Vagina (tissue), 2 donors: ENCODE data around the gene RELL1.

ENCODE experiments used
- POLR2A ChIP-seq, 2 donors: fragments of 450-650 bp; IDR thresholded peaks; one replicate each; pipeline ENCODE4 v1.6.1; 2017; ENCODE audit warnings: antibody characterized with exemption in 2 of 2, mild to moderate bottlenecking in 2 of 2, moderate library complexity in 2 of 2
- POLR2AphosphoS5 ChIP-seq, 2 donors: sonication (generic); formaldehyde crosslinking; IDR thresholded peaks; one replicate each; pipeline ENCODE4 v1.9.0; 2017; ENCODE audit warnings: antibody characterized with exemption in 2 of 2, mild to moderate bottlenecking in 2 of 2, low read depth in 1 of 2; ENCODE audit not compliant: insufficient read depth in 1 of 2

DNA sequence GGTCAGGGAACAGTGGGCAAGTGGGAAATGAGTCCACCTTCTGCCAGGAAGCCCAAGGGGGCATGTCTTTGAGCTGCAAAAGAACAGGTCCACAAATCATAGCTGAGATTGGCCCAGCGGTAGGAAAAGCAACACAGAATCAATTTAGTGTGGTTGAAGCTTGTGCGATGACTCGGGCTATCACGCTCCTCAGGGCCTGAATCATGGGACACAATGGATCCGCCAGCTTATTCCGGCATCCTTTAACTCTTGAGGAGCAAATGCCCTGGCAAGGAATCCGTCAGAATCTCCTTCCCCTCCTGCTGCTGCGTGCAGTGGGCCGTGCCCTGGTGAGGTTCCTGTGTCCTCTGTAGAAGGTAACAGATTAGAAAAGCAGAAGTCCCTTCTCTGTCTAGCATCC, 98.0 kb downstream of the RELL1 start:
- no peak for TF ChIP-seq POLR2AphosphoS5 (IDR thresholded peaks at IDR 0.05; ENCODE audit: insufficient read depth in 1 of 2, low read depth in 1 of 2)
- TF ChIP-seq POLR2A (IDR thresholded peaks at IDR 0.05) = no peak
